DOHH2 (cell line): ENCODE data around the gene CCR3.

Experiments used
- H3F3A ChIP-seq: fragments of 200-600 bp; sonication (generic), shearing (Covaris generic); 2 replicates; pipeline ENCODE4 v1.6.0; 2016; ENCODE audit warnings: antibody characterized with exemption, mild to moderate bottlenecking; ENCODE audit not compliant: control insufficient read depth, insufficient read depth
- H3K27ac ChIP-seq: fragments of 200-600 bp; sonication (generic); 2 replicates; pipeline ENCODE4 v1.5.1; 2014; ENCODE audit warnings: low read depth, mild to moderate bottlenecking, low read length, moderate library complexity
- H3K27me3 ChIP-seq: fragments of 200-600 bp; sonication (generic); 2 replicates; pipeline ENCODE4 v1.6.1; 2014; ENCODE audit warnings: mild to moderate bottlenecking, low read length, mixed read lengths; ENCODE audit not compliant: control insufficient read depth
- H3K36me3 ChIP-seq: fragments of 200-600 bp; sonication (generic); 2 replicates; pipeline ENCODE4 v1.6.1; 2014; ENCODE audit warnings: mild to moderate bottlenecking, low read length, moderate library complexity, mixed read lengths; ENCODE audit not compliant: control insufficient read depth
- H3K4me1 ChIP-seq: fragments of 200-600 bp; sonication (generic); 2 replicates; pipeline ENCODE4 v1.6.1; 2014; ENCODE audit warnings: mild to moderate bottlenecking, low read length, mixed read lengths; ENCODE audit not compliant: control insufficient read depth
- H3K4me2 ChIP-seq: fragments of 200-600 bp; sonication (generic); 2 replicates; pipeline ENCODE4 v1.6.0; 2014; ENCODE audit warnings: mild to moderate bottlenecking, low read length, moderate library complexity
- H3K4me3 ChIP-seq: fragments of 200-600 bp; sonication (generic); 2 replicates; pipeline ENCODE4 v1.5.1; 2014; ENCODE audit warnings: mild to moderate bottlenecking, low read length, mixed read lengths
- H3K79me2 ChIP-seq: fragments of 200-600 bp; sonication (generic); 2 replicates; pipeline ENCODE4 v1.6.1; 2014; ENCODE audit warnings: mild to moderate bottlenecking, low read length, mixed read lengths; ENCODE audit not compliant: control insufficient read depth
- H3K9me2 ChIP-seq: fragments of 200-600 bp; sonication (generic); replicated peaks from 2 replicates; pipeline ENCODE4 v1.6.1; 2014; ENCODE audit warnings: mild to moderate bottlenecking, low read length, mixed read lengths; ENCODE audit not compliant: control insufficient read depth
- H3K9me3 ChIP-seq: fragments of 200-600 bp; sonication (generic); 2 replicates; pipeline ENCODE4 v1.6.1; 2014; ENCODE audit warnings: antibody characterized with exemption, low read length, mixed read lengths; ENCODE audit not compliant: control insufficient read depth, insufficient read depth
- H4K20me1 ChIP-seq: fragments of 200-600 bp; sonication (generic); 2 replicates; pipeline ENCODE4 v1.6.0; 2014; ENCODE audit warnings: low read depth, mild to moderate bottlenecking, antibody characterized with exemption, low read length, moderate library complexity; ENCODE audit not compliant: control insufficient read depth, insufficient read depth
- EZH2phosphoT487 ChIP-seq: fragments of 200-600 bp; sonication (generic); IDR thresholded peaks from 2 replicates; pipeline ENCODE4 v1.6.1; 2017; ENCODE audit warnings: borderline replicate concordance, mild to moderate bottlenecking, antibody characterized with exemption, low read length, moderate library complexity, mixed read lengths
- TF ChIP-seq, protein P1 (sequence below): fragments of 200-600 bp; sonication (generic); IDR thresholded peaks from one replicate; pipeline ENCODE4 v1.5.1; 2014; ENCODE audit warnings: antibody characterized with exemption, mild to moderate bottlenecking, low read depth, low read length; ENCODE audit not compliant: poor library complexity, severe bottlenecking

Gene CCR3

DNA sequence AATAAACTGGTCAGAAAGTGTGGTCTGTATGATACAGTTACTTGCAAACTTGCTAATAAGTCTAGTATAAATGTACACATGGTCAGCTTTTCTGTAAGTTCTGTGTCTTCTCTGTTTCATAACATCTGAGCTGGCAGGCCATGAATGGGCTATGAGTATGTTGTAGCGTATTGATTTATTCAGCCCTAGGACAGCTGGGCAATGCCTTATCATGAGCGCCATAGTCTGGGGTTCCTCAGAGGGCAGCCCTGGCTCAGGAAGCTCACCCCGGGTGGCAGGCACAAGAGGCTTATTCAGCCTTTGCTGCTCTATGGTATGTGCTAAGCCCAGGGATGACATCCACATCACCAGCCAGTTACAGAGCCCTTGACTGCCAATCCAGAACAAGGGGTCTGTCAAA, 61.0 kb downstream of the CCR3 start:
- Histone ChIP-seq H3K36me3 (no peaks in the 10 kb centered on the region), H3K27ac (no peak overlapping the region), H3K27me3 (peaks cover 46% of the 10 kb centered on the region), H3K4me1 (no peaks in the 10 kb centered on the region), H3K9me2 (no peaks in the 10 kb centered on the region), H3K4me3 (no peak overlapping the region), H3F3A (no peaks in the 10 kb centered on the region), H4K20me1 (no peaks in the 10 kb centered on the region), H3K9me3 (no peaks in the 10 kb centered on the region), H3K4me2 (no peak overlapping the region), H3K79me2 (no peaks in the 10 kb centered on the region)
- TF ChIP-seq EZH2phosphoT487 = no peak
- TF ChIP-seq, protein P1, sequence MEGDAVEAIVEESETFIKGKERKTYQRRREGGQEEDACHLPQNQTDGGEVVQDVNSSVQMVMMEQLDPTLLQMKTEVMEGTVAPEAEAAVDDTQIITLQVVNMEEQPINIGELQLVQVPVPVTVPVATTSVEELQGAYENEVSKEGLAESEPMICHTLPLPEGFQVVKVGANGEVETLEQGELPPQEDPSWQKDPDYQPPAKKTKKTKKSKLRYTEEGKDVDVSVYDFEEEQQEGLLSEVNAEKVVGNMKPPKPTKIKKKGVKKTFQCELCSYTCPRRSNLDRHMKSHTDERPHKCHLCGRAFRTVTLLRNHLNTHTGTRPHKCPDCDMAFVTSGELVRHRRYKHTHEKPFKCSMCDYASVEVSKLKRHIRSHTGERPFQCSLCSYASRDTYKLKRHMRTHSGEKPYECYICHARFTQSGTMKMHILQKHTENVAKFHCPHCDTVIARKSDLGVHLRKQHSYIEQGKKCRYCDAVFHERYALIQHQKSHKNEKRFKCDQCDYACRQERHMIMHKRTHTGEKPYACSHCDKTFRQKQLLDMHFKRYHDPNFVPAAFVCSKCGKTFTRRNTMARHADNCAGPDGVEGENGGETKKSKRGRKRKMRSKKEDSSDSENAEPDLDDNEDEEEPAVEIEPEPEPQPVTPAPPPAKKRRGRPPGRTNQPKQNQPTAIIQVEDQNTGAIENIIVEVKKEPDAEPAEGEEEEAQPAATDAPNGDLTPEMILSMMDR = no peak

GRCh38 chr3:46304739-46305138, 62.5 kb downstream of the CCR3 start:
- Histone ChIP-seq H3K9me2 (no peaks in the 10 kb centered on the region), H3K4me3 (no peak overlapping the region), H3K27me3 (peaks cover 33% of the 10 kb centered on the region), H3K4me2 (no peak overlapping the region), H3K79me2 (no peaks in the 10 kb centered on the region), H3K36me3 (no peaks in the 10 kb centered on the region), H3K27ac (no peak overlapping the region), H3K4me1 (no peaks in the 10 kb centered on the region), H3K9me3 (no peaks in the 10 kb centered on the region), H4K20me1 (no peaks in the 10 kb centered on the region), H3F3A (no peaks in the 10 kb centered on the region)
- TF ChIP-seq, protein P1 = no peak
- TF ChIP-seq EZH2phosphoT487 = no peak

GRCh38 chr3:46312991-46313390, 70.7 kb downstream of the CCR3 start:
- H3K4me2 ChIP-seq = no peak overlapping the region
- H4K20me1 ChIP-seq = no peaks in the 10 kb centered on the region
- no peaks in the 10 kb centered on the region for H3K9me2 ChIP-seq
- H3K27ac ChIP-seq = no peak overlapping the region
- H3K79me2 ChIP-seq = no peaks in the 10 kb centered on the region
- H3K9me3 ChIP-seq = no peaks in the 10 kb centered on the region
- TF ChIP-seq, protein P1 = no peak
- no peak for TF ChIP-seq EZH2phosphoT487
- H3K4me1 ChIP-seq = no peaks in the 10 kb centered on the region
- no peaks in the 10 kb centered on the region for H3F3A ChIP-seq
- H3K4me3 ChIP-seq = no peak overlapping the region
- H3K27me3 ChIP-seq = peaks cover 16% of the 10 kb centered on the region; the same call in 1 of the 2 replicates
- no peaks in the 10 kb centered on the region for H3K36me3 ChIP-seq
